ENCODE data around the gene ZNF136. TPM values are rescaled to one million over a fixed set of nuclear protein-coding genes. Genes with fewer than 3 reads are reported as not detected.
A peak's percentile ranks its signal among the peaks of the same experiment; 100 is the strongest.

The ZNF136 gene
- total and polyA plus RNA-seq, 4 donors = 0.92 to 5.8 (median 3.3) TPM

DNA sequence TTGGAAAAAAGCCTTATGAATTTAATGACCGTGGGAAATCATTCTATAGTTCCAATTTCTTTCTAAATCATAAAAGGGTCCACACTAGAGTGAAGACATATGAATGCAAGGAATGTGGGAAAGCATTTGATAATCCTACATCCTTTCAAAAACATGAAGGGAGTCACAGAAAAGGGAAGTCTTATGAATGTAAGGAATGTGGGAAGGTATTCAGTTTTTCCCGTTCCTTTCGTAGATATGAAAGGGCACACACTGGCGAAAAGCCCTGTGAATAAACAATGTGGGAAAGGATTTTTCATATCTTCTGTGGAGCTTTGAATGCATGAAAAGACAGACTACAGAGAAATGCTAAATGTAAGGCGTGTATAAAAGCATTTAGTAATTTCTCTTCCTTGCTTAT is 49.8 kb upstream of the ZNF136 start (continued):
- TF ChIP-seq, protein P1, sequence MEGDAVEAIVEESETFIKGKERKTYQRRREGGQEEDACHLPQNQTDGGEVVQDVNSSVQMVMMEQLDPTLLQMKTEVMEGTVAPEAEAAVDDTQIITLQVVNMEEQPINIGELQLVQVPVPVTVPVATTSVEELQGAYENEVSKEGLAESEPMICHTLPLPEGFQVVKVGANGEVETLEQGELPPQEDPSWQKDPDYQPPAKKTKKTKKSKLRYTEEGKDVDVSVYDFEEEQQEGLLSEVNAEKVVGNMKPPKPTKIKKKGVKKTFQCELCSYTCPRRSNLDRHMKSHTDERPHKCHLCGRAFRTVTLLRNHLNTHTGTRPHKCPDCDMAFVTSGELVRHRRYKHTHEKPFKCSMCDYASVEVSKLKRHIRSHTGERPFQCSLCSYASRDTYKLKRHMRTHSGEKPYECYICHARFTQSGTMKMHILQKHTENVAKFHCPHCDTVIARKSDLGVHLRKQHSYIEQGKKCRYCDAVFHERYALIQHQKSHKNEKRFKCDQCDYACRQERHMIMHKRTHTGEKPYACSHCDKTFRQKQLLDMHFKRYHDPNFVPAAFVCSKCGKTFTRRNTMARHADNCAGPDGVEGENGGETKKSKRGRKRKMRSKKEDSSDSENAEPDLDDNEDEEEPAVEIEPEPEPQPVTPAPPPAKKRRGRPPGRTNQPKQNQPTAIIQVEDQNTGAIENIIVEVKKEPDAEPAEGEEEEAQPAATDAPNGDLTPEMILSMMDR (IDR thresholded peaks at IDR 0.05; ENCODE audit: low read depth, low read length, missing input control) = no peak
- TF ChIP-seq TAF1 (conservative IDR thresholded peaks at IDR 0.05) = no peak
- TF ChIP-seq GABPA (IDR thresholded peaks at IDR 0.05 in 1 of 2, conservative IDR thresholded peaks at IDR 0.05 in 1 of 2) = no peak
- TF ChIP-seq, protein P2, sequence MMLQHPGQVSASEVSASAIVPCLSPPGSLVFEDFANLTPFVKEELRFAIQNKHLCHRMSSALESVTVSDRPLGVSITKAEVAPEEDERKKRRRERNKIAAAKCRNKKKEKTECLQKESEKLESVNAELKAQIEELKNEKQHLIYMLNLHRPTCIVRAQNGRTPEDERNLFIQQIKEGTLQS (IDR thresholded peaks at IDR 0.05) = no peak

DNA sequence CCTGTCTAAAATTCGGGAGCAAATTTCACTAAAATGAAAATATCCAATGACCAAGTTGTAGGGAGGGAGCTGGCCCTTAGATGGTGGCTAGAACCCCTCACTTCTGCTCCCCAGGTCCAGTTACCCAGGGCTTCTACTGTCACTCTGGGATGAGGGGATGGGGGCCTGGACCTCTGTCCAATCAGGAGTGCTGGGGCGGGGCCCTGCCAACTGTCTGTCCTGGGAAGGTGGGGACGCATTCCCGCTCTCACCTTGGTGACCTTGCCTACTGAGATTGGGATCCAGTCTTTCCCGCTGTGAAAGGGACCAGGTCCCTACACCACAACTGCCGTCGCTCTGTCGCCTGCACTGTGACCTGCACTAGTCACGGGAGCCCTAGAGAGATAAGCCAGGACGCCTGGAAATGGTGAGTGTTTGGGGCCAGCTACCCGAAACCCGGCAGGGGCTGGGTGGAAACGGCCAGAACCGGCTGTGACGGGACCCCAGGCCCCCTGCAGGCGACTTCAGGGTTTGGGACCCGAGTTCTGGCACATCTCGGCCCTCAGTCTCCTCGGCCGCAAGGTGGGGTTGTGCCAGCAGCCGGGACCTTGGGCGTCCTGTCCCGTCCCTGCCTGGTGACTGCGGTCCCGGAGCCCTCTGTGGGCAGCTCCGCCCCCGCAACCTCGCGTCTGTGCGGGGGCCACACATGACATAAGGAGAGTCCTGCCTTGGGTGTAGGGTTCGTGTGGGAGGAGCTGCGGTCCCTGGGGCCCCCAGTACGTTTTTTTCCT is 45.5 kb upstream of the ZNF136 start:
- Histone ChIP-seq H3K9me3 (ENCODE audit: control insufficient read depth in 4 of 4, low read length in 3 of 4) (peaks cover 0 to 11% (median 8%) of the 10 kb centered on the region in 4 donors), H3K27me3 (ENCODE audit: control insufficient read depth in 4 of 4, insufficient read depth in 4 of 4, low read length in 3 of 4) (no peaks in the 10 kb centered on the region), H3K4me1 (ENCODE audit: control insufficient read depth in 4 of 4, insufficient read depth in 4 of 4, low read length in 3 of 4) (no peaks in the 10 kb centered on the region), H3K27ac (ENCODE audit: low read depth in 1 of 2, low read length in 2 of 2) (no peak overlapping the region), H3K36me3 (ENCODE audit: control insufficient read depth in 4 of 4, insufficient read depth in 3 of 4, low read depth in 1 of 4, low read length in 3 of 4) (peaks cover 0 to 5% (median 4%) of the 10 kb centered on the region in 4 donors), H3K4me3 (ENCODE audit: low read depth in 1 of 3, low read length in 3 of 3) (peak overlapping the region in 1 of 3 donors; percentile 17), H3K9ac (ENCODE audit: low read depth in 1 of 2, low read length in 2 of 2) (no peak overlapping the region)
- WGBS = 67% methylated on average over 33 of the region's 33 CpGs
- no peak for DNase-seq (ENCODE audit: low spot score)
- TF ChIP-seq FOXA2 (IDR thresholded peaks at IDR 0.05) (no peak), NR2F2 (IDR thresholded peaks at IDR 0.05) (no peak), RXRA (IDR thresholded peaks at IDR 0.05) (no peak), YY1 (IDR thresholded peaks at IDR 0.05) (no peak), HNF4G (IDR thresholded peaks at IDR 0.05) (no peak), FOXA1 (IDR thresholded peaks at IDR 0.05) (no peak), SP1 (IDR thresholded peaks at IDR 0.05) (no peak), EGR1 (IDR thresholded peaks at IDR 0.05; ENCODE audit: low read depth in 2 of 2) (no peak), HNF4A (conservative IDR thresholded peaks at IDR 0.05) (no peak), JUND (IDR thresholded peaks at IDR 0.05) (no peak), GABPA (IDR thresholded peaks at IDR 0.05 in 1 of 2, conservative IDR thresholded peaks at IDR 0.05 in 1 of 2) (no peak)
- TF ChIP-seq, protein P2 (IDR thresholded peaks at IDR 0.05) = no peak
- TF ChIP-seq, protein P3, sequence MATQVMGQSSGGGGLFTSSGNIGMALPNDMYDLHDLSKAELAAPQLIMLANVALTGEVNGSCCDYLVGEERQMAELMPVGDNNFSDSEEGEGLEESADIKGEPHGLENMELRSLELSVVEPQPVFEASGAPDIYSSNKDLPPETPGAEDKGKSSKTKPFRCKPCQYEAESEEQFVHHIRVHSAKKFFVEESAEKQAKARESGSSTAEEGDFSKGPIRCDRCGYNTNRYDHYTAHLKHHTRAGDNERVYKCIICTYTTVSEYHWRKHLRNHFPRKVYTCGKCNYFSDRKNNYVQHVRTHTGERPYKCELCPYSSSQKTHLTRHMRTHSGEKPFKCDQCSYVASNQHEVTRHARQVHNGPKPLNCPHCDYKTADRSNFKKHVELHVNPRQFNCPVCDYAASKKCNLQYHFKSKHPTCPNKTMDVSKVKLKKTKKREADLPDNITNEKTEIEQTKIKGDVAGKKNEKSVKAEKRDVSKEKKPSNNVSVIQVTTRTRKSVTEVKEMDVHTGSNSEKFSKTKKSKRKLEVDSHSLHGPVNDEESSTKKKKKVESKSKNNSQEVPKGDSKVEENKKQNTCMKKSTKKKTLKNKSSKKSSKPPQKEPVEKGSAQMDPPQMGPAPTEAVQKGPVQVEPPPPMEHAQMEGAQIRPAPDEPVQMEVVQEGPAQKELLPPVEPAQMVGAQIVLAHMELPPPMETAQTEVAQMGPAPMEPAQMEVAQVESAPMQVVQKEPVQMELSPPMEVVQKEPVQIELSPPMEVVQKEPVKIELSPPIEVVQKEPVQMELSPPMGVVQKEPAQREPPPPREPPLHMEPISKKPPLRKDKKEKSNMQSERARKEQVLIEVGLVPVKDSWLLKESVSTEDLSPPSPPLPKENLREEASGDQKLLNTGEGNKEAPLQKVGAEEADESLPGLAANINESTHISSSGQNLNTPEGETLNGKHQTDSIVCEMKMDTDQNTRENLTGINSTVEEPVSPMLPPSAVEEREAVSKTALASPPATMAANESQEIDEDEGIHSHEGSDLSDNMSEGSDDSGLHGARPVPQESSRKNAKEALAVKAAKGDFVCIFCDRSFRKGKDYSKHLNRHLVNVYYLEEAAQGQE (IDR thresholded peaks at IDR 0.05) = no peak
- TF ChIP-seq, protein P4, sequence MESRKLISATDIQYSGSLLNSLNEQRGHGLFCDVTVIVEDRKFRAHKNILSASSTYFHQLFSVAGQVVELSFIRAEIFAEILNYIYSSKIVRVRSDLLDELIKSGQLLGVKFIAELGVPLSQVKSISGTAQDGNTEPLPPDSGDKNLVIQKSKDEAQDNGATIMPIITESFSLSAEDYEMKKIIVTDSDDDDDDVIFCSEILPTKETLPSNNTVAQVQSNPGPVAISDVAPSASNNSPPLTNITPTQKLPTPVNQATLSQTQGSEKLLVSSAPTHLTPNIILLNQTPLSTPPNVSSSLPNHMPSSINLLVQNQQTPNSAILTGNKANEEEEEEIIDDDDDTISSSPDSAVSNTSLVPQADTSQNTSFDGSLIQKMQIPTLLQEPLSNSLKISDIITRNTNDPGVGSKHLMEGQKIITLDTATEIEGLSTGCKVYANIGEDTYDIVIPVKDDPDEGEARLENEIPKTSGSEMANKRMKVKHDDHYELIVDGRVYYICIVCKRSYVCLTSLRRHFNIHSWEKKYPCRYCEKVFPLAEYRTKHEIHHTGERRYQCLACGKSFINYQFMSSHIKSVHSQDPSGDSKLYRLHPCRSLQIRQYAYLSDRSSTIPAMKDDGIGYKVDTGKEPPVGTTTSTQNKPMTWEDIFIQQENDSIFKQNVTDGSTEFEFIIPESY (IDR thresholded peaks at IDR 0.05) = no peak

Data from liver (tissue), 9 donors.